K562 (cell line): Measurements from ENCODE around the gene AOC1. TPM values are rescaled to one million over a fixed set of nuclear protein-coding genes. Genes with fewer than 3 reads are reported as not detected.

Experiments
- ATAC-seq: fragments of 200-7000 bp; cut with Tn5 transposase; 3 replicates; pipeline ENCODE4 v1.9.1; 2020; ENCODE audit warnings: moderate library complexity
- BruUV-seq: library from RNA; stranded (reverse); fragments of 400-500 nt; replicated peaks from 2 replicates; lab custom pipeline; 2021; lab: Mats Ljungman, UMichigan
- CTCF ChIA-PET: fragments of 300-600 bp; formaldehyde crosslinking; extraction: SDS; loops from one replicate; lab custom pipeline; 2021; ENCODE audit warnings: low intra/inter-chr PET ratio; lab: Yijun Ruan, JAX
- POLR2A ChIA-PET: fragments of 300-600, 350-650 bp; sonication (Branson Sonifier 250); formaldehyde crosslinking; extraction: SDS; loops from one replicate; lab custom pipeline; 2021; ENCODE audit warnings: antibody characterized with exemption, inconsistent platforms; lab: Yijun Ruan, JAX
- DNase-seq, 4 experiments: peaks; one replicate each; pipeline versions ENCODE4 v3.0.0 to v3.0.0-alpha.2; 2011 to 2018; ENCODE audit warnings: low spot score in 3 of 4, mixed read lengths in 3 of 4; ENCODE audit errors: extremely low read depth in 1 of 4
- FAIRE-seq: peaks from 2 replicates; lab custom pipeline; 2011; peaks lifted over from hg19 to GRCh38; lab: Jason Lieb, UNC
- H2AFZ ChIP-seq: 2 replicates; pipeline ENCODE4 v1.6.0; 2011; ENCODE audit warnings: low read depth, low read length, control low read depth, inconsistent platforms
- H3K27ac ChIP-seq: fragments of 200-600 bp; 3 replicates; pipeline ENCODE4 v1.8.0; 2011; ENCODE audit warnings: low read depth, mild to moderate bottlenecking, control low read depth, inconsistent platforms, low read length, moderate library complexity, mixed read lengths; ENCODE audit errors: extremely low read depth
- H3K27me3 ChIP-seq, 2 experiments: fragments of 300-600 bp in 1 of 2; 2 replicates in 1 of 2; 3 replicates in 1 of 2; pipeline versions ENCODE4 v1.6.0 to v1.8.0; 2011; ENCODE audit warnings: inconsistent platforms in 2 of 2, low read length in 2 of 2, mild to moderate bottlenecking in 1 of 2, mixed read lengths in 1 of 2, moderate library complexity in 1 of 2; ENCODE audit not compliant: control insufficient read depth in 2 of 2, insufficient read depth in 2 of 2
- H3K36me3 ChIP-seq: fragments of 300-600 bp; 3 replicates; pipeline ENCODE4 v1.8.0; 2011; ENCODE audit warnings: mild to moderate bottlenecking, low read length, inconsistent platforms; ENCODE audit not compliant: control insufficient read depth, insufficient read depth
- H3K4me1 ChIP-seq, 2 experiments: fragments of 200-600 bp in 1 of 2; replicated peaks in 1 of 2; 2 replicates in 1 of 2; 3 replicates in 1 of 2; pipeline versions ENCODE4 v1.5.1 to v1.8.0; 2011; ENCODE audit warnings: inconsistent platforms in 2 of 2, low read length in 2 of 2, mild to moderate bottlenecking in 1 of 2, mixed read lengths in 1 of 2, moderate library complexity in 1 of 2; ENCODE audit not compliant: control insufficient read depth in 2 of 2, insufficient read depth in 2 of 2
- H3K4me2 ChIP-seq: 2 replicates; pipeline ENCODE4 v1.6.1; 2011; ENCODE audit warnings: low read length, control low read depth, inconsistent platforms, mixed read lengths; ENCODE audit not compliant: insufficient read depth
- H3K4me3 ChIP-seq: fragments of 200-600 bp; sonication (generic), shearing (Covaris generic); 2 replicates; pipeline ENCODE4 v1.5.1; 2016; ENCODE audit warnings: control low read depth, inconsistent platforms
- H3K79me2 ChIP-seq: fragments of 200-600 bp; 3 replicates; pipeline ENCODE4 v1.8.0; 2011; ENCODE audit warnings: low read length, inconsistent platforms; ENCODE audit not compliant: control insufficient read depth, insufficient read depth
- H3K9ac ChIP-seq, 2 experiments: 2 replicates each; pipeline versions ENCODE4 v1.6.0 to v1.6.1; 2011; ENCODE audit warnings: low read depth in 2 of 2, low read length in 2 of 2, control low read depth in 1 of 2, inconsistent platforms in 1 of 2, mild to moderate bottlenecking in 1 of 2, mixed read lengths in 1 of 2; ENCODE audit not compliant: insufficient read depth in 1 of 2
- H3K9me1 ChIP-seq: one replicate; pipeline ENCODE4 v1.6.0; 2011; ENCODE audit warnings: inconsistent platforms, mild to moderate bottlenecking, low read length, moderate library complexity; ENCODE audit not compliant: control insufficient read depth, insufficient read depth
- H3K9me3 ChIP-seq: replicated peaks from 2 replicates; pipeline ENCODE4 v1.5.1; 2011; ENCODE audit warnings: low read depth, low read length, inconsistent platforms; ENCODE audit not compliant: control insufficient read depth, insufficient read depth
- H4K20me1 ChIP-seq: replicated peaks from 2 replicates; pipeline ENCODE4 v1.6.1; 2011; ENCODE audit warnings: low read length, inconsistent platforms, mixed read lengths; ENCODE audit not compliant: control insufficient read depth, insufficient read depth
- EP400 ChIP-seq: fragments of 450-650 bp; IDR thresholded peaks from 2 replicates; pipeline ENCODE4 v1.6.1; 2017; ENCODE audit warnings: antibody characterized with exemption, mild to moderate bottlenecking, moderate library complexity
- ILK ChIP-seq: fragments of 450-650 bp; IDR thresholded peaks from 2 replicates; pipeline ENCODE4 v1.6.1; 2016; ENCODE audit warnings: missing genetic modification characterization, low read depth, mild to moderate bottlenecking, missing compliant biosample characterization, moderate library complexity, borderline replicate concordance
- TAF15 ChIP-seq: fragments of 200-400 bp; formaldehyde crosslinking; IDR thresholded peaks from 2 replicates; pipeline ENCODE4 v1.6.1; 2017; ENCODE audit warnings: mild to moderate bottlenecking, low read depth, low read length, moderate library complexity
- ZNF224 ChIP-seq: sonication (generic); formaldehyde crosslinking; IDR thresholded peaks from 2 replicates; pipeline ENCODE4 v1.8.0; 2022; ENCODE audit warnings: mild to moderate bottlenecking, missing genetic modification reagents
- ZZZ3 ChIP-seq: fragments of 450-650 bp; IDR thresholded peaks from 2 replicates; pipeline ENCODE4 v1.6.1; 2016; ENCODE audit warnings: antibody characterized with exemption, mild to moderate bottlenecking, moderate library complexity
- WGBS: fragments of 100-300 bp; shearing (Covaris generic); methylation state at CpG from one replicate; pipeline ENCODE4 v1.1.6; 2016; ENCODE audit warnings: low coverage, mixed read lengths; ENCODE audit not compliant: insufficient coverage; ENCODE audit errors: missing lambda C conversion rate; 5-methylcytosine and 5-hydroxymethylcytosine counted together
- in situ Hi-C: fragments of 300-500 bp; cut with MboI; formaldehyde crosslinking; loops from 4 replicates; pipeline ENCODE4 v1.15.0; 2018; ENCODE audit warnings: inconsistent platforms, mixed read lengths
- intact Hi-C: fragments of 100-400 bp; cut with micrococcal nuclease; formaldehyde crosslinking; loops from 2 replicates; pipeline ENCODE4 v1.14.2; 2022
- polyA plus RNA-seq, 8 experiments: library from polyadenylated mRNA; depleted of rRNA in 4 of 8; stranded (reverse) in 5 of 8; unstranded in 3 of 8; fragments of >200 nt; fragmentation: Nextera tagmentation in 2 of 8; fragmentation: Illumina TruSeq in 1 of 8; extraction: Ambion mirVana in 2 of 8; extraction: Trizol in 1 of 8; gene quantifications; 2 replicates each; pipeline versions ENCODE4 v1.2.1 to v1.2.3, GENCODE V29; 2011 to 2014; ENCODE audit warnings: inconsistent platforms in 1 of 8, missing spikeins in 1 of 8
- total RNA-seq, 7 experiments: library from RNA; depleted of rRNA in 6 of 7; stranded (reverse); fragments of >200 nt in 6 of 7; fragmentation: Illumina TruSeq in 2 of 7; extraction: Trizol in 2 of 7; gene quantifications; 2 replicates each; pipeline versions ENCODE4 v1.2.1 to v1.2.3, GENCODE V29; 2011 to 2021; ENCODE audit warnings: low replicate concordance in 1 of 7
- TF ChIP-seq, protein P1 (sequence below), 2 experiments: fragments of 450-650 bp; formaldehyde crosslinking in 1 of 2; IDR thresholded peaks; 2 replicates each; pipeline versions ENCODE4 v1.4.0 to v1.6.1; 2014 to 2020; ENCODE audit warnings: mild to moderate bottlenecking in 2 of 2, borderline replicate concordance in 1 of 2, low read depth in 1 of 2
- TF ChIP-seq, protein P2 (sequence below): fragments of 200-400 bp; formaldehyde crosslinking; IDR thresholded peaks from 2 replicates; pipeline ENCODE4 v1.6.1; 2017; ENCODE audit warnings: mild to moderate bottlenecking, low read depth, low read length, moderate library complexity

The AOC1 gene
- total and polyA plus RNA-seq, 9 of the 15 experiments (the other 6 are each of a cell fraction or from before 2014, with no cell fraction given) = not detected

DNA sequence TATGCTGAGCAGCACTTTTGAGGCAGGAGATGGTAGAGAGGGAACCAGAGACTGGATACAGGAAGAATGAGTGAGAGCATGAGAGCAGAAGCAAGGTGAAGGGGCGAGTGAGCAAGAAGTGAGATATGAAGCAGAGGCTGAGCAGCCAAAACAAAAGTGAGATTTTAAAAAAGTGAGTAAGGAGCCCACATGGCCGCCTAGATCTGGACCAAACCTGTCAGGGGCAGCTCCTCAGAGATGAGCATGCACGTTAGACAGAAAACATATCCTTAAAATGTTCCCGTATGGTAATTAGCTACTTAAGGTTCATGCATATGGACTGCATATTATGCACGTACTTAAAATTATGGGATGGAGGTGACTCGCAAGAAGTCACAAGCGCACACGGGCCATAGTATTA is 29.3 kb upstream of the AOC1 start:
- no TSS peak for BruUV-seq
- Histone ChIP-seq H3K9me3 (peaks cover 3% of the 10 kb centered on the region; the same call in 1 of the 2 replicates), H3K9me1 (no peaks in the 10 kb centered on the region), H4K20me1 (no peaks in the 10 kb centered on the region), H2AFZ (peak overlapping the region; percentile 78), H3K9ac (no peak overlapping the region), H3K4me2 (peak overlapping the region; percentile 29; the same call in 1 of the 2 replicates), H3K36me3 (no peaks in the 10 kb centered on the region), H3K27ac (no peak overlapping the region; the same call in 2 of the 3 replicates), H3K4me1 (peaks cover 5 to 11% of the 10 kb centered on the region in 2 experiments; a peak in 3 of 5 replicates), H3K79me2 (no peaks in the 10 kb centered on the region), H3K27me3 (peaks cover 2 to 19% of the 10 kb centered on the region in 2 experiments; a peak in 3 of 5 replicates), H3K4me3 (no peak overlapping the region)
- intact Hi-C loops = no loop called here
- POLR2A ChIA-PET = interaction anchor here (1.4 to 1.8 kb wide), 3 partner anchors 9 to 15 kb away, joined by 3 to 8 read pairs (median 4); no protein-coding TSS in a partner anchor
- peak; percentile 4; the same call in 2 of the 3 replicates for ATAC-seq
- no peak for FAIRE-seq
- in situ Hi-C loops = no loop called here
- peak in 1 of 4 experiments; percentile 3 for DNase-seq
- 9% methylated on average over 8 of the region's 8 CpGs for WGBS
- CTCF ChIA-PET = no interaction called here
- TF ChIP-seq TAF15 (no peak), ILK (tag) (no peak), ZNF224 (no peak), ZZZ3 (no peak), EP400 (0 out of 2 replicates have a peak, but pooled peaks have one; percentile 0)
- TF ChIP-seq, protein P1, sequence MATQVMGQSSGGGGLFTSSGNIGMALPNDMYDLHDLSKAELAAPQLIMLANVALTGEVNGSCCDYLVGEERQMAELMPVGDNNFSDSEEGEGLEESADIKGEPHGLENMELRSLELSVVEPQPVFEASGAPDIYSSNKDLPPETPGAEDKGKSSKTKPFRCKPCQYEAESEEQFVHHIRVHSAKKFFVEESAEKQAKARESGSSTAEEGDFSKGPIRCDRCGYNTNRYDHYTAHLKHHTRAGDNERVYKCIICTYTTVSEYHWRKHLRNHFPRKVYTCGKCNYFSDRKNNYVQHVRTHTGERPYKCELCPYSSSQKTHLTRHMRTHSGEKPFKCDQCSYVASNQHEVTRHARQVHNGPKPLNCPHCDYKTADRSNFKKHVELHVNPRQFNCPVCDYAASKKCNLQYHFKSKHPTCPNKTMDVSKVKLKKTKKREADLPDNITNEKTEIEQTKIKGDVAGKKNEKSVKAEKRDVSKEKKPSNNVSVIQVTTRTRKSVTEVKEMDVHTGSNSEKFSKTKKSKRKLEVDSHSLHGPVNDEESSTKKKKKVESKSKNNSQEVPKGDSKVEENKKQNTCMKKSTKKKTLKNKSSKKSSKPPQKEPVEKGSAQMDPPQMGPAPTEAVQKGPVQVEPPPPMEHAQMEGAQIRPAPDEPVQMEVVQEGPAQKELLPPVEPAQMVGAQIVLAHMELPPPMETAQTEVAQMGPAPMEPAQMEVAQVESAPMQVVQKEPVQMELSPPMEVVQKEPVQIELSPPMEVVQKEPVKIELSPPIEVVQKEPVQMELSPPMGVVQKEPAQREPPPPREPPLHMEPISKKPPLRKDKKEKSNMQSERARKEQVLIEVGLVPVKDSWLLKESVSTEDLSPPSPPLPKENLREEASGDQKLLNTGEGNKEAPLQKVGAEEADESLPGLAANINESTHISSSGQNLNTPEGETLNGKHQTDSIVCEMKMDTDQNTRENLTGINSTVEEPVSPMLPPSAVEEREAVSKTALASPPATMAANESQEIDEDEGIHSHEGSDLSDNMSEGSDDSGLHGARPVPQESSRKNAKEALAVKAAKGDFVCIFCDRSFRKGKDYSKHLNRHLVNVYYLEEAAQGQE (IDR thresholded peaks at IDR 0.05; ENCODE audit: borderline replicate concordance) = peak; percentile 94
- TF ChIP-seq, protein P1 (CRISPR knock-in tag; IDR thresholded peaks at IDR 0.05; ENCODE audit: low read depth) = no peak
- TF ChIP-seq, protein P2, sequence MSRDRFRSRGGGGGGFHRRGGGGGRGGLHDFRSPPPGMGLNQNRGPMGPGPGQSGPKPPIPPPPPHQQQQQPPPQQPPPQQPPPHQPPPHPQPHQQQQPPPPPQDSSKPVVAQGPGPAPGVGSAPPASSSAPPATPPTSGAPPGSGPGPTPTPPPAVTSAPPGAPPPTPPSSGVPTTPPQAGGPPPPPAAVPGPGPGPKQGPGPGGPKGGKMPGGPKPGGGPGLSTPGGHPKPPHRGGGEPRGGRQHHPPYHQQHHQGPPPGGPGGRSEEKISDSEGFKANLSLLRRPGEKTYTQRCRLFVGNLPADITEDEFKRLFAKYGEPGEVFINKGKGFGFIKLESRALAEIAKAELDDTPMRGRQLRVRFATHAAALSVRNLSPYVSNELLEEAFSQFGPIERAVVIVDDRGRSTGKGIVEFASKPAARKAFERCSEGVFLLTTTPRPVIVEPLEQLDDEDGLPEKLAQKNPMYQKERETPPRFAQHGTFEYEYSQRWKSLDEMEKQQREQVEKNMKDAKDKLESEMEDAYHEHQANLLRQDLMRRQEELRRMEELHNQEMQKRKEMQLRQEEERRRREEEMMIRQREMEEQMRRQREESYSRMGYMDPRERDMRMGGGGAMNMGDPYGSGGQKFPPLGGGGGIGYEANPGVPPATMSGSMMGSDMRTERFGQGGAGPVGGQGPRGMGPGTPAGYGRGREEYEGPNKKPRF = no peak
